Stimulated activated naive B cell treated with anti-CD40 and anti-IgM and Interleukin-4, amounts not matched to agents 10 μg/mL and 1 μg/mL and 100 μg/mL, for 72 hours (primary cell): ENCODE results near the gene ESYT1.

Source experiments
- ATAC-seq, 2 donors: fragments of 150-1000 bp; cut with Tn5 transposase; replicated peaks; 2 replicates each; pipeline ENCODE4 v1.10.0; 2021; ENCODE audit warnings: moderate library complexity in 1 of 2
- DNase-seq: peaks from one replicate; pipeline ENCODE4 v3.0.0; 2021
- H3K27ac Mint-ChIP-seq: one replicate; pipeline ENCODE4 v1.8.0; 2022; ENCODE audit warnings: mild to moderate bottlenecking, mixed read lengths
- H3K27me3 Mint-ChIP-seq, 2 donors: one replicate each; pipeline ENCODE4 v1.8.0; 2022; ENCODE audit warnings: mixed read lengths in 2 of 2
- H3K36me3 Mint-ChIP-seq, 2 donors: one replicate each; pipeline ENCODE4 v1.8.0; 2022; ENCODE audit warnings: mixed read lengths in 2 of 2, mild to moderate bottlenecking in 1 of 2
- H3K4me1 Mint-ChIP-seq, 2 donors: one replicate each; pipeline ENCODE4 v1.8.0; 2022; ENCODE audit warnings: mixed read lengths in 2 of 2, mild to moderate bottlenecking in 1 of 2
- H3K4me3 Mint-ChIP-seq, 2 donors: one replicate each; pipeline ENCODE4 v1.8.0; 2022; ENCODE audit warnings: mild to moderate bottlenecking in 2 of 2, mixed read lengths in 2 of 2, moderate library complexity in 1 of 2
- H3K9me3 Mint-ChIP-seq, 2 donors: one replicate each; pipeline ENCODE4 v1.8.0; 2022; ENCODE audit warnings: mixed read lengths in 2 of 2, mild to moderate bottlenecking in 1 of 2

Gene ESYT1

DNA sequence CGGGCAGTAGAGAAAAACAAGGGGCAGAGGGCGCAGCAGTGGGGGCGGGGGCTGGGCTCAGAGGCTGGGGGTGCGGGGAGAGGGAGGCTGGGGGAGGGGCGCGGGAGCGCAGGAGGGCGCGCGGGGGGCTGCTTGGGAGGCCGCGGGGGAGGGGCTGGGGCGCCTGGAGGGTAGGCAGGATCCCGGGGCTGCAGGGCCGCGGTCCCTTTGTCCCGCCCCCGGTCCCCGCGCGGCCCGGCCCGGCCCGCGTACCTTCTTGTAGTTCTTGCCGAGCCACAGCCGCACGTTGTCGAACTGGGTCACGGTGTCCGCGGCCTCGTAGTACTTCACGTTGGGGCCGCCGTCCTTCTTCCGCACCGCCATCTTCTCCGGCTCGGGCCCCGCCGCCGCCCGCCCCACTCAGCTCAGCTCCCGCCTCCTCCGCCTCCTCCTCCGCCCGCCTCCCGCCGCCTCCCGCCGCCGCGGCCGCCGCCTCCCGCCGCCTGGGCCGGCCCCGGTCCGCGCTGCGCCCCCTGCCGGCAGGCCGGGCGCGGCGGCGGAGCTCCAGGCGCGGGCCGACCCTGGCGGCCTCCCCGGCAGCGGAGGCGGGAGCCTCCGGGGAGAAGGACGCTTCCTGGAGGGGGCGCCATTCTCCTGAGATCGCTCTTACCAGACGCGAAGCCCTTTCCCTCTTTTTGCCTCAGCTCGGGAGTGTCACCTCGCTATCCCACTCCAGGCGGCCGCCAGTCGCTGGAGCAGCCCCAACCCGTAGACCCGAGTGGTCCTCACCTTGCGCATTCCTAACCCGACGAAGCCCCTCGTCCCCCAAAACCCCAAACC lies 61.2 kb downstream of the ESYT1 start, which contains the start of gene SMARCC2:
SMARCC2 (minus strand) TSS at position 385 of the 819 bp plus-strand sequence; CDS start at position 363, 22 bp downstream.
- ATAC-seq (peak; percentile 84 to 90), DNase-seq (peak; percentile 76)
- H3K27ac Mint-ChIP-seq: peak within 1 kb of the TSS; percentile 100
- H3K4me3 Mint-ChIP-seq: peak within 1 kb of the TSS; percentile 84 to 92
- H3K27me3 Mint-ChIP-seq: peaks cover 0 to 4% of the 10 kb centered on the region in 2 donors
- H3K36me3 Mint-ChIP-seq: peaks cover 17 to 19% of the 10 kb centered on the region in 2 donors
- peaks cover 29 to 53% of the 10 kb centered on the region in 2 donors for H3K4me1 Mint-ChIP-seq
- H3K9me3 Mint-ChIP-seq: no peaks in the 10 kb centered on the region

DNA sequence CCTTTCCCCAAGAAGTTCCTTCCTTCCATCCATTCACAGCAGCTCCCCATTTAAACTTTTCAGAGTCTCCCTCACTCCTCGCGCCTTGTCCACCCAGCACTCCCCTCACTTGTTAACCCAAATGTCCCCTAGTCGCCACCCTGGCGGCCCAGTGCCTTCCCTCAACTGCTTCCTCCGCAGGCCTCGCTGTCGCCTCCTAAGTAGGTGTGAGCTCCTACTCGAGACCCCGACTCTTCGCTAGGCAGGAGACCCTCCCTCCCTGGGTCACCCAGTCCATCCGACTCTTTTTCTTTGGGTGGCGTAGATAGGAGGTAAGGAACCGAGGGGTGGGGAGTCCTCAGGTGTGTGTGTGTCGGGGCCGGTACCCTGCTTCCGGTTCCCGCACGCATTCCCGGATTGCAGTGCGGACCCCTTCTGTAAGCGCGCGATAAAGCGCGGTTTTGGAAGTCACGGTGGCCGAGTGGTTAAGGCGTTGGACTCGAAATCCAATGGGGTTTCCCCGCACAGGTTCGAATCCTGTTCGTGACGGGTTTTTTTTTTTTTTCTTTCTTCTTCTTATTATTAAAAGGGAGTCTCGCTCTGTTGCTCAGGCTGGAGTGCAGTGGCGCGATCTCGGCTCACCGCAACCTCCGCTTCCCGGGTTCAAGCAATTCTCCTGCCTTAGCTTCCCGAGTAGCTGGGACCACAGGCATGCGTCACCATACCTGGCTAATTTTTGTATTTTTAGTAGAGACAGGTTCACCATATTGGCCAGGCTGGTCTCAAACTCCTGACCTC lies 62.0 kb downstream of the ESYT1 start:
- no peaks in the 10 kb centered on the region for H3K9me3 Mint-ChIP-seq
- peaks cover 9 to 14% of the 10 kb centered on the region in 2 donors for H3K36me3 Mint-ChIP-seq
- H3K4me1 Mint-ChIP-seq: peaks cover 29 to 53% of the 10 kb centered on the region in 2 donors
- peak; percentile 59 to 68 for ATAC-seq
- DNase-seq: peak; percentile 88
- H3K27me3 Mint-ChIP-seq: peaks cover 0 to 4% of the 10 kb centered on the region in 2 donors
- peak overlapping the region; percentile 84 to 92 for H3K4me3 Mint-ChIP-seq
- peak overlapping the region; percentile 100 for H3K27ac Mint-ChIP-seq

DNA sequence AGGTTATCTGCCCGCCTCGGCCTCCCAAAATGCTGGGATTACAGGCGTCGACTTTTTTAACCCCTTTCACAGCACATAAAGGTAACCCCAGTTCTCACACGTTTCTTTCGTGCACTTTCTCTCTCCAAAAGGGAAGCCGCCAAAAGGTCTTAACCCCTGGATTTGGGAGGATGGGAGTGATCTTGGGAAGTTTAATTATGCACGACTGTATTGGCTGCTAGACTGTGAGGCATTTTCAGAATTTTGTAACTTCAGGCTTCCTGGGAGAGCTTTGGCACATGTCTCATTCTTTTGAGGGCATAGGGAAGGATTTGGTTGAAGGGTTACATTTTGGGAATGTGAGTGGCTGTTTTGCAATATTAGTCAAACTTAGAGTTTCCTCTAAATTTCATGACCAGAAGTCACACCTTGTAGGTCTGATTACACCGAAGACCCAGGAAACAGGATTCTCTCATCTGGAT lies 62.7 kb downstream of the ESYT1 start:
- H3K27ac Mint-ChIP-seq: peak overlapping the region; percentile 100
- no peak for ATAC-seq
- peaks cover 29 to 51% of the 10 kb centered on the region in 2 donors for H3K4me1 Mint-ChIP-seq
- H3K4me3 Mint-ChIP-seq: peak overlapping the region; percentile 84 to 92
- H3K9me3 Mint-ChIP-seq: no peaks in the 10 kb centered on the region
- H3K27me3 Mint-ChIP-seq: peaks cover 0 to 4% of the 10 kb centered on the region in 2 donors
- no peak for DNase-seq
- H3K36me3 Mint-ChIP-seq: peaks cover 7 to 12% of the 10 kb centered on the region in 2 donors

DNA sequence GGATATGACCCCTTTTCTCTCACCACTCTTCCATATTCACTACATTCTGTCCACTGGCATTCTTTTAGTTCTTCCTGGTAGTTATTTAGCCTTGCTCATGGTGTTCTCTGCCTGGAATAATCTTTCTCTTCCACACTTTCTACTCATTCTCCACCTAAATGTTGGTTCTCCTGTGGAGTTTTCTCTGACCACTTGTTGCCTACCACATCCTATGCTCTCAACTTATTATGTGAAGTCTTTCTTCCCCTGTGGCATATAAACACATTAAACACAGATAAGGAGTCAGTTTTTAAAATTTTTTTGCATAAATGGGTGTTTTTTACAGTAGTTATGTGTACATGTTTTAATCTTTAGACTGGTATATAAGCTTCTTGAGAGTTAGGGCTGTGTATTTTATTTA lies 64.5 kb downstream of the ESYT1 start:
- peaks cover 24 to 34% of the 10 kb centered on the region in 2 donors for H3K4me1 Mint-ChIP-seq
- H3K36me3 Mint-ChIP-seq: peaks cover 2 to 9% of the 10 kb centered on the region in 2 donors
- H3K27me3 Mint-ChIP-seq: peaks cover 0 to 4% of the 10 kb centered on the region in 2 donors
- no peak for DNase-seq
- H3K9me3 Mint-ChIP-seq: no peaks in the 10 kb centered on the region
- no peak overlapping the region for H3K27ac Mint-ChIP-seq
- H3K4me3 Mint-ChIP-seq: no peak overlapping the region
- no peak for ATAC-seq

DNA sequence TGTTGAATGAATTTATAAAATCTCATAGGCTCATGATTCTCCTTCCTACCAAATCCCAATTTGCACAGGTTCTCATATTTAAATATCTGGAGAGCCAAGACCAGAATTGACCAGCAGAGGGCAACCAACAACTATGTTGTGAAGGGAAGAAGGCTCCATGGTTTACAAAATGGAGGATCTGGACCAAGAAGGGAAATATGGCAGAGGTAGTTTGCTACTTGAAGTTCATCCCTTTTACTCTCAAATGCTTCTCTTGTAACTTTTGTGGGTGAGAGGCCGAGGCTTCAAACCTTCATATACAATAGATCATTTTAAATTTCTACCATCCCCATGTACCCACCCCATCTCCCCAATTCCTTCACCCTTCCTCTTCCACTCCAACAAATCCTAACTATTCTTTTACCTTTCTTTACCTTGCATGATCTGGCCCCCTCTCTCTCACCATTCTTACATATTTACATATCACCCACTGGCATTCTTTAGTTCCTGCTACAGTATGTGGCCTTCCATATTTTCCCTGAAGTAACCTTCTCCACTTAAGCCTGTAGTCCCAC lies 65.0 kb downstream of the ESYT1 start:
- DNase-seq (peak; percentile 61), ATAC-seq (no peak)
- peaks cover 19 to 29% of the 10 kb centered on the region in 2 donors for H3K4me1 Mint-ChIP-seq
- peaks cover 2 to 9% of the 10 kb centered on the region in 2 donors for H3K36me3 Mint-ChIP-seq
- H3K27ac Mint-ChIP-seq: peak overlapping the region; percentile 14
- peaks cover 0 to 4% of the 10 kb centered on the region in 2 donors for H3K27me3 Mint-ChIP-seq
- H3K9me3 Mint-ChIP-seq: no peaks in the 10 kb centered on the region
- H3K4me3 Mint-ChIP-seq: peak overlapping the region in 1 of 2 donors; percentile 11
